NOMO-1 treated with DMSO at 0.1 percent for 48 hours (cell line): ENCODE measurements around the gene LSM14B.

ENCODE experiments used
- DNase-seq: peaks from one replicate; lab custom pipeline; 2025; ENCODE audit not compliant: unreplicated experiment; lab: John Stamatoyannopoulos, UW

The LSM14B gene

DNA sequence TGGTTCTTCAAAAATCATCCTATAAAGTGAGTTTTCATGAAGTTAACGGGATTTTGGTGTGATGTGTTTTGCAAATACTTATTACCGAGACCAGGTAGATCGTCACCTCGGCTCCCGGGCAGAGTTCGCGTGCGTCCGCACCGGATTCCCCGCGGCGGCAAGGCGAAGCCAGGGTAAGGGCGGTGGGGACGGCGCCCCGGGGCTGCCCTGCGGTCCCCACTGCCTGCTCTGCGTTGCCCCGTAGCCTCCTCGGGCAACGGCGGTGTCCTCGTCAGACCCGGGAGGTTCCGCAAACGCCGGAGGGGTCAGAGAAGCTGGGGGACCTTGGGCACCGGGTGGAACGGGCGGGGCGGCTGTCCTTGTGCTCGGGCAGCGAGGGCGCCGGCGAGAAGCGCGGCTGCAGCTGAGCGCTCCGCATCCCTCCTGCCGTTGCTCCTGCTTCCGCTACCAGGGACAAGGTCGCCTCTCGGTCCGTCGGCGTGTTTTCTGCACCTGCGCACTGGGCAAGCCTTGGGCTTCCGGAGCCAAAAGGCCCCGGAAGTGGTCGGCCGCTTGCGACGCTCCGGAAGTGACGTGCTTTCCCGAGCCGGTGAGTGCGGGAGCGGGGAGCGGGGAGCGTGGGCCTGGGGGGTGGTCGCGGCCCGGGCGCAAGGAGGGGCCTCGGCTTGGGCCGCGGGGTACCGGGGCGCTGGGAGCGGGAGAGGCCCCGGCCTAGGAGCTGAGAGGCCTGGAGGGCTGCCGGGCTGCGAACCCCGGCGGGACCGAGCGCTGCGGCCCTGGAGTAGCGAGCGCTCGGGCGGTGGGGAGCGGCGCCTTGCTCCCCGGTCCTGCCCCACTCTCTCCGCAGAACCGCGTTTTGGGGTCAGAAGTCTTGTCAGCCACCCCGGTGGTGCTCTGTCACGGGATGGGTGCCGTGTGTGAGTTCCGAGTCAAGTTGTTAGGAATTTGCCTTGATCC lies 60.5 kb downstream of the LSM14B start, which contains the start of gene MTG2:
MTG2 (plus strand) TSS at position 560 of the 957 bp plus-strand sequence. CDS start 10,393 bp downstream, outside the sequence.
- peak; percentile 92 for DNase-seq

GRCh38 chr20:62183426-62184142 lies 61.3 kb downstream of the LSM14B start:
- no peak for DNase-seq
